ENCODE measurements around the gene MLYCD. TPM values are rescaled to one million over a fixed set of nuclear protein-coding genes. Genes with fewer than 3 reads are reported as not detected.

Gene MLYCD
- total RNA-seq, 1 donor from 2014 or later = 3.5 TPM

- DNase-seq (ENCODE audit: low read depth) = no peak
These were observed 69.5 kb downstream of the MLYCD start for GRCh38 chr16:83968306-83968851.

- DNase-seq (ENCODE audit: low read depth) = no peak
These were observed 70.2 kb downstream of the MLYCD start for GRCh38 chr16:83968891-83969649.

- no peak for DNase-seq (ENCODE audit: low read depth)
These were observed 71.0 kb downstream of the MLYCD start for GRCh38 chr16:83969771-83970429.

DNA sequence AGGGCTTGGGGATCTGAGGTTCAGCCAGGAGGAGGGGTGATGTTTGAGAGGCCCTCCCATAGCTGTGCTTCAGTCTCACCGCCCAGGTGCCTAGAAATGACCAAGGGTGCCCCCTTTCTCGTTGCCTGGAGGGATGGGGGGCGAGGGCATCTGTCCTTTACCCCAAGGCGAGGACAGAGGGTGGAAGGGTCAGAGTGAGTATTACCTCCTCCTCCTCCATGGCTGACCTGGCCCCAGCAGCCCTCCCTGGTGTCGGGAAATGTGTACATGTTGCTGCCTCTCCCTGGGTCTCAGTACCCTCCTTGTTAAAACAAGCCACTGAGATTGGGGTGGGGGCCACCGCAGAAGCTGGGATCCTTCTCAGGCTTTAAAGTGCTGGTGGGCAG, 71.5 kb downstream of the MLYCD start:
- no peak for DNase-seq (ENCODE audit: low read depth)

- no peak for DNase-seq (ENCODE audit: low read depth)
These were observed 72.5 kb downstream of the MLYCD start for GRCh38 chr16:83971165-83972130.

- DNase-seq (ENCODE audit: low read depth) = no peak
These were observed 73.5 kb downstream of the MLYCD start for GRCh38 chr16:83972256-83973008.

DNA sequence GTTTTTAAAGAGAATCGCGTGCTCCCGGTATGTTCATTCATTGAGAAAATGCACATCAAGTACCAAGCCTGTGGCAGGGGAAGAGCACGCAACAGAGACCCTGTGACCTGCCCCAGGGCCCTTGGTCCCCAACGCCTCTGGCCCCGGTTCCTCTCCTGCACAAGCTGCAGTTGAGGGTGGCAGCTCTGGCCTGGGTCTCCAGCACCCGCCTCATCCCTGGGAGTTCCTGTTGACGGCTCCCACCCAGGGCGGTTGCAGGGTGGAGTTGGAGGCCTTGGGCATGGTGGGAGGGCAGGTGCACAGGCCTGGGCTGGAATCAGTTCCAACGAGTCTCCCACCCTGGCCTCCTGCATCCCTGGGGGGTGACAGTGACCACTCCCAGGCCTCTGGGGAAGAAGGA, 74.2 kb downstream of the MLYCD start:
- DNase-seq (ENCODE audit: low read depth) = no peak

DNA sequence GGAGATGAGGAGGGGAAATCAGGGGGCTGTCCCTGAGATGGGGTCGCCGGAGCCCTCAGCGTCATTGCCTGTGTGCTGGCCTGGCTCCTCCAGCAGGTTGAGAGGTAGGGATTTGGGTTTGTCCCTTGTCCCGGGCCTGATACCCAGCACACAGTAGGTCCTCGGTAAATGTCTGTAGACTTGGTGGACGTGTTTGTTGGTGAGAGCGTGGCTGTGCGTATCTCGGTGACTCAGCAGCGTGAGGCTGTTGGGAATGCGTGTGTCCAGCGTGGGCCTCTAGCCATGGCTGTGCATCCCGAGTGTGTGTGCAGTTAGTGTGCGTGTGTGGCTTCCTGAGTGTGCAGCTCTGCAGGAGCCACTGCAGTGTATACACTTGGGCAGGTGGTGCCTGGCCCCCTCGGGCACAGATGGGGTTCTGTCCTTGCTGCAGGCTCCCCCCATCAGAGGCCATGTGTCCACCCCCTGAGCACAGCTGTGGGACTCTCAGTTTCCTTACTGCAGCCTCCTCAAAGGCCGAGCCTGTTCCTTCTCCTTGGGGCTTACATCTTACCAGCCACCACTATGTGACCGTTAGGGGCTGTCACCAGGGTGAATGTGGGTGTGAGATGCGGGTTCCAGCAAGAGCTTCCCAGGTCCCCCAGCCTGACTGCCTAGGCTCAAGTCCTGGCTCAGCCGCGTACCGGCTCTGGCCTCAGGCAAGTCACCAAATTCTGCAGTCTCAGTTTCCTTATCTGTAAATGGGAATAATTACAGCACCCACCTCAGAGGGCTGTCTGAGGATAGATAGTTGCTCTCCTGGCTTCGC, 74.9 kb downstream of the MLYCD start:
- DNase-seq (ENCODE audit: low read depth) = no peak

GRCh38 chr16:83974475-83974874, 75.6 kb downstream of the MLYCD start:
- no peak for DNase-seq (ENCODE audit: low read depth)

- DNase-seq (ENCODE audit: low read depth) = no peak
These were observed 76.8 kb downstream of the MLYCD start for GRCh38 chr16:83975590-83976260.

Other genes starting within 250 kb of the MLYCD start
- gene HSBP1, start 91.1 kb upstream of the MLYCD start, total RNA-seq = 16.1 and 25.5 TPM in 2 replicates
- gene OSGIN1, start 54.1 kb downstream of the MLYCD start, total RNA-seq = 4.3 and 7.7 TPM in 2 replicates
- gene NECAB2, start 69.1 kb downstream of the MLYCD start, total RNA-seq = 0.16 TPM in 1 of 2 replicates, not detected in the other
- not detected in 2 replicates for gene SLC38A8, start 143.7 kb downstream of the MLYCD start, total RNA-seq
- gene MBTPS1, start 217.8 kb downstream of the MLYCD start, total RNA-seq = 42.1 and 53.5 TPM in 2 replicates
- 31.8 and 35.0 TPM in 2 replicates for gene HSDL1, start 246.1 kb downstream of the MLYCD start, total RNA-seq
- not detected in 2 replicates for gene DNAAF1, start 246.2 kb downstream of the MLYCD start, total RNA-seq